Keratinocyte (primary cell): ENCODE results near the gene DEF6. TPM values are rescaled to one million over a fixed set of nuclear protein-coding genes. Genes with fewer than 3 reads are reported as not detected.

Source experiments
- DNase-seq: peaks from one replicate; pipeline ENCODE4 v3.0.0-alpha.2; 2011; ENCODE audit warnings: low read depth, missing footprints, low spot score
- FAIRE-seq: peaks from 2 replicates; lab custom pipeline; 2011; peaks lifted over from hg19 to GRCh38; lab: Jason Lieb, UNC
- H2AFZ ChIP-seq: 2 replicates; pipeline ENCODE4 v1.6.0; 2012; ENCODE audit warnings: low read length, control low read depth, inconsistent platforms; ENCODE audit not compliant: control insufficient read depth
- H3K27ac ChIP-seq: 2 replicates; pipeline ENCODE4 v1.5.1; 2011; ENCODE audit warnings: low read length; ENCODE audit not compliant: control insufficient read depth, insufficient read depth
- H3K27me3 ChIP-seq: 3 replicates; pipeline ENCODE4 v1.6.0; 2011; ENCODE audit warnings: low read length; ENCODE audit not compliant: control insufficient read depth, insufficient read depth; ENCODE audit errors: extremely low read depth
- H3K36me3 ChIP-seq, 2 experiments: 2 replicates in 1 of 2; 3 replicates in 1 of 2; pipeline ENCODE4 v1.5.1; 2011; ENCODE audit warnings: low read length in 2 of 2, mild to moderate bottlenecking in 1 of 2; ENCODE audit not compliant: control insufficient read depth in 2 of 2, insufficient read depth in 2 of 2; ENCODE audit errors: extremely low read depth in 1 of 2
- H3K4me1 ChIP-seq: 3 replicates; pipeline ENCODE4 v1.5.1; 2011; ENCODE audit warnings: low read length; ENCODE audit not compliant: control insufficient read depth, insufficient read depth; ENCODE audit errors: extremely low read depth
- H3K4me2 ChIP-seq: 3 replicates; pipeline ENCODE4 v1.6.0; 2011; ENCODE audit warnings: low read depth, low read length; ENCODE audit not compliant: control insufficient read depth, insufficient read depth; ENCODE audit errors: extremely low read depth
- H3K4me3 ChIP-seq, 3 experiments: fragments of 200-600 bp in 1 of 3; sonication (generic) in 1 of 3; 2 replicates in 2 of 3; 3 replicates in 1 of 3; pipeline ENCODE4 v1.5.1; 2011 to 2016; ENCODE audit warnings: low read length in 3 of 3, mild to moderate bottlenecking in 3 of 3, control low read depth in 2 of 3, inconsistent platforms in 1 of 3, low read depth in 1 of 3, mixed read lengths in 1 of 3, mixed run types in 1 of 3, moderate library complexity in 1 of 3; ENCODE audit not compliant: control insufficient read depth in 2 of 3, insufficient read depth in 2 of 3; ENCODE audit errors: extremely low read depth in 1 of 3
- H3K79me2 ChIP-seq: 2 replicates; pipeline ENCODE4 v1.6.0; 2012; ENCODE audit warnings: low read length; ENCODE audit not compliant: control insufficient read depth, insufficient read depth
- H3K9ac ChIP-seq: 3 replicates; pipeline ENCODE4 v1.6.0; 2011; ENCODE audit warnings: low read length; ENCODE audit not compliant: control insufficient read depth, insufficient read depth; ENCODE audit errors: extremely low read depth
- H3K9me1 ChIP-seq: 3 replicates; pipeline ENCODE4 v1.6.0; 2011; ENCODE audit warnings: low read length; ENCODE audit not compliant: control insufficient read depth, insufficient read depth; ENCODE audit errors: extremely low read depth
- H3K9me3 ChIP-seq: 2 replicates; pipeline ENCODE4 v1.5.1; 2012; ENCODE audit warnings: low read depth, low read length; ENCODE audit not compliant: control insufficient read depth
- H4K20me1 ChIP-seq: 3 replicates; pipeline ENCODE4 v1.6.0; 2011; ENCODE audit warnings: low read length; ENCODE audit not compliant: control insufficient read depth, insufficient read depth; ENCODE audit errors: extremely low read depth
- EZH2 ChIP-seq: IDR thresholded peaks from one replicate; pipeline ENCODE4 v1.6.1; 2012; ENCODE audit warnings: inconsistent platforms, mild to moderate bottlenecking, low read length, moderate library complexity
- dilution Hi-C: fragments of 300-500 bp; cut with MboI; formaldehyde crosslinking; loops from one replicate; pipeline ENCODE4 v1.7.0; 2020; ENCODE audit warnings: low sequenced_read_pairs; ENCODE audit not compliant: extremely low pct_ligation_motif_present
- polyA plus RNA-seq, 5 experiments: library from polyadenylated mRNA; depleted of rRNA in 3 of 5; stranded (reverse) in 3 of 5; stranded (forward) in 1 of 5; unstranded in 1 of 5; fragments of >200 nt; gene quantifications; 1 replicate in 1 of 5; 2 replicates in 3 of 5; 3 replicates in 1 of 5; pipeline versions ENCODE4 v1.2.1 to v1.2.3, GENCODE V29; 2011 to 2012; ENCODE audit warnings: missing spikeins in 2 of 5, low read depth in 1 of 5, low replicate concordance in 1 of 5
- TF ChIP-seq, protein P1 (sequence below), 3 experiments: IDR thresholded peaks in 1 of 3; conservative IDR thresholded peaks in 1 of 3; optimal IDR thresholded peaks in 1 of 3; 2 replicates in 2 of 3; 3 replicates in 1 of 3; pipeline versions ENCODE3 to v1.5.1; 2011; ENCODE audit warnings: low read length in 3 of 3, mild to moderate bottlenecking in 3 of 3, moderate library complexity in 2 of 3, control low read depth in 1 of 3, inconsistent platforms in 1 of 3; ENCODE audit not compliant: insufficient read depth in 2 of 3; ENCODE audit errors: extremely low read depth in 1 of 3

The DEF6 gene
- polyA plus RNA-seq, 1 donor (not counting 4 experiments of a cell fraction or from before 2014, with no cell fraction given), result 17.3 TPM

DNA sequence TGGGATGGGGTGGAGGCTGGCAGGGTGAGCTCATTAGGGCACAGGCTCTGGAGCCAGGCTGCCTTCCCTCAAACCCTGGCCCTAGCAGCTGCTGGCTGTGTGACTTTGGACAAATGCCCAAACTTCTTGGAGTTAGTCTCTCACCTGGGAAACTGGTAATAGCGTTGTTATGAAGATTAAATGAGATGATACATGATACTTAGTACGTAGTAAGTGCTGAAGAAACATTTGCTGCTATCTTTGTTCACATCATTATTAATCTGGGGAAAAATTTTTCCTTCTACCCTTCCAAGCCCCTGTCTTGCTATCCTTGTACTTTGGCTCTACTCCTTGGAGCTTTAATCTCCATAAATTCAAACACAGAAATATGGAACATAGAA, 22.4 kb downstream of the DEF6 start:
- no peak for TF ChIP-seq EZH2
- TF ChIP-seq, protein P1, sequence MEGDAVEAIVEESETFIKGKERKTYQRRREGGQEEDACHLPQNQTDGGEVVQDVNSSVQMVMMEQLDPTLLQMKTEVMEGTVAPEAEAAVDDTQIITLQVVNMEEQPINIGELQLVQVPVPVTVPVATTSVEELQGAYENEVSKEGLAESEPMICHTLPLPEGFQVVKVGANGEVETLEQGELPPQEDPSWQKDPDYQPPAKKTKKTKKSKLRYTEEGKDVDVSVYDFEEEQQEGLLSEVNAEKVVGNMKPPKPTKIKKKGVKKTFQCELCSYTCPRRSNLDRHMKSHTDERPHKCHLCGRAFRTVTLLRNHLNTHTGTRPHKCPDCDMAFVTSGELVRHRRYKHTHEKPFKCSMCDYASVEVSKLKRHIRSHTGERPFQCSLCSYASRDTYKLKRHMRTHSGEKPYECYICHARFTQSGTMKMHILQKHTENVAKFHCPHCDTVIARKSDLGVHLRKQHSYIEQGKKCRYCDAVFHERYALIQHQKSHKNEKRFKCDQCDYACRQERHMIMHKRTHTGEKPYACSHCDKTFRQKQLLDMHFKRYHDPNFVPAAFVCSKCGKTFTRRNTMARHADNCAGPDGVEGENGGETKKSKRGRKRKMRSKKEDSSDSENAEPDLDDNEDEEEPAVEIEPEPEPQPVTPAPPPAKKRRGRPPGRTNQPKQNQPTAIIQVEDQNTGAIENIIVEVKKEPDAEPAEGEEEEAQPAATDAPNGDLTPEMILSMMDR (optimal IDR thresholded peaks at IDR 0.05 in 1 of 3, IDR thresholded peaks at IDR 0.05 in 1 of 3, conservative IDR thresholded peaks at IDR 0.05 in 1 of 3; ENCODE audit: extremely low read depth in 1 of 3, insufficient read depth in 2 of 3, low read length in 3 of 3), result no peak
- no peaks in the 10 kb centered on the region for H3K27me3 ChIP-seq
- dilution Hi-C loops, result no loop called here
- H3K4me2 ChIP-seq, result no peak overlapping the region
- no peak overlapping the region for H3K9ac ChIP-seq
- DNase-seq (no peak), FAIRE-seq (no peak)
- no peaks in the 10 kb centered on the region for H3K9me1 ChIP-seq
- H3K79me2 ChIP-seq, result no peaks in the 10 kb centered on the region
- H3K4me3 ChIP-seq, result no peak overlapping the region
- peaks cover 10% of the 10 kb centered on the region for H3K4me1 ChIP-seq
- H3K36me3 ChIP-seq, result peaks cover 20 to 22% of the 10 kb centered on the region in 2 experiments
- H3K27ac ChIP-seq, result no peak overlapping the region
- H3K9me3 ChIP-seq, result no peaks in the 10 kb centered on the region
- H4K20me1 ChIP-seq, result no peaks in the 10 kb centered on the region
- H2AFZ ChIP-seq, result no peak overlapping the region

- H3K4me1 ChIP-seq, result peaks cover 10% of the 10 kb centered on the region
- DNase-seq (no peak), FAIRE-seq (no peak)
- peaks cover 20 to 22% of the 10 kb centered on the region in 2 experiments for H3K36me3 ChIP-seq
- H3K9me3 ChIP-seq, result no peaks in the 10 kb centered on the region
- H4K20me1 ChIP-seq, result no peaks in the 10 kb centered on the region
- TF ChIP-seq, protein P1 (optimal IDR thresholded peaks at IDR 0.05 in 1 of 3, IDR thresholded peaks at IDR 0.05 in 1 of 3, conservative IDR thresholded peaks at IDR 0.05 in 1 of 3; ENCODE audit: extremely low read depth in 1 of 3, insufficient read depth in 2 of 3, low read length in 3 of 3), result no peak
- no peak for TF ChIP-seq EZH2
- no peaks in the 10 kb centered on the region for H3K27me3 ChIP-seq
- no peak overlapping the region for H2AFZ ChIP-seq
- dilution Hi-C loops, result no loop called here
- H3K79me2 ChIP-seq, result no peaks in the 10 kb centered on the region
- H3K4me2 ChIP-seq, result no peak overlapping the region
- no peak overlapping the region for H3K27ac ChIP-seq
- no peak overlapping the region for H3K4me3 ChIP-seq
- H3K9me1 ChIP-seq, result no peaks in the 10 kb centered on the region
- no peak overlapping the region for H3K9ac ChIP-seq
These were observed 23.5 kb downstream of the DEF6 start for GRCh38 chr6:35321091-35321490.
